ENCODE data around the gene BACH2. TPM values are rescaled to one million over a fixed set of nuclear protein-coding genes. Genes with fewer than 3 reads are reported as not detected.

BACH2 gene
- total and polyA plus RNA-seq, 2 of the 8 experiments (the other 6 are each of a cell fraction or from before 2014, with no cell fraction given), result 1.9 to 5.9 TPM

- no peak overlapping the region for H4K8ac ChIP-seq (ENCODE audit: extremely low read depth, insufficient read depth, low read length)
- no peaks in the 10 kb centered on the region for H3K36me3 ChIP-seq (ENCODE audit: control insufficient read depth in 2 of 4, insufficient read depth in 4 of 4, low read length in 3 of 4)
- H3K4ac ChIP-seq (replicated peaks; ENCODE audit: insufficient read length, low read depth, low read length), result no peak overlapping the region
- no peak overlapping the region for H2BK12ac ChIP-seq (ENCODE audit: low read depth, low read length)
- no peak for DNase-seq (ENCODE audit: low read depth in 1 of 2, low spot score in 2 of 2)
- no peak overlapping the region for H3K9ac ChIP-seq (replicated peaks in 1 of 4; ENCODE audit: extremely low read depth in 1 of 4, low read depth in 3 of 4, low read length in 3 of 4)
- ChIA-PET CTCF (ENCODE audit: partially characterized antibody) (interaction anchor here (0.6 to 2.4 kb wide), 3 partner anchors 53 to 247 kb away, joined by 3 to 5 read pairs (median 4); no protein-coding TSS in a partner anchor), POLR2A (ENCODE audit: partially characterized antibody) (no interaction called here)
- no peaks in the 10 kb centered on the region for H3K23me2 ChIP-seq (ENCODE audit: low read depth, low read length)
- no peak for FAIRE-seq
- H3K79me2 ChIP-seq (ENCODE audit: control insufficient read depth in 1 of 2, insufficient read depth in 2 of 2, low read length in 2 of 2), result no peaks in the 10 kb centered on the region
- H2AFZ ChIP-seq (ENCODE audit: low read length), result no peak overlapping the region
- peaks cover 9 to 35% (median 24%) of the 10 kb centered on the region in 4 experiments for H3K4me1 ChIP-seq (replicated peaks in 1 of 4; ENCODE audit: control insufficient read depth in 3 of 4, insufficient read depth in 4 of 4, low read length in 3 of 4)
- no peak overlapping the region for H2BK120ac ChIP-seq (replicated peaks; ENCODE audit: low read depth, low read length)
- no peak overlapping the region for H3K14ac ChIP-seq (ENCODE audit: insufficient read length)
- H4K5ac ChIP-seq (ENCODE audit: insufficient read length, low read depth, low read length), result no peak overlapping the region
- no peaks in the 10 kb centered on the region for H4K20me1 ChIP-seq (replicated peaks in 1 of 2; ENCODE audit: control insufficient read depth in 1 of 2, insufficient read depth in 2 of 2, low read length in 2 of 2)
- H3K18ac ChIP-seq (ENCODE audit: extremely low read depth, low read length), result no peak overlapping the region
- H3K9me3 ChIP-seq (ENCODE audit: insufficient read depth in 2 of 2, low read depth in 1 of 2, low read length in 1 of 2), result no peaks in the 10 kb centered on the region
- H3K4me2 ChIP-seq (ENCODE audit: insufficient read depth in 1 of 2, low read depth in 2 of 2, low read length in 2 of 2), result no peak overlapping the region
- no peak overlapping the region for H2BK15ac ChIP-seq (ENCODE audit: low read length)
- H3K79me1 ChIP-seq (ENCODE audit: low read depth, low read length), result no peaks in the 10 kb centered on the region
- no peak overlapping the region for H3K27ac ChIP-seq (ENCODE audit: low read depth, low read length)
- WGBS, 2 experiments (ENCODE audit: extremely low coverage in 1 of 2, insufficient coverage in 1 of 2, insufficient read length in 1 of 2, insufficient replicate concordance in 2 of 2, low coverage in 1 of 2, low lambda C conversion rate in 2 of 2, missing lambda C conversion rate in 1 of 2), result 88% methylated on average over 1 of the region's 1 CpG; no CpG with 5 or more reads in 1 of the 2 experiments
- H4K91ac ChIP-seq (replicated peaks; ENCODE audit: insufficient read length, low read length), result no peak overlapping the region
- H2BK5ac ChIP-seq (ENCODE audit: low read depth, low read length), result no peak overlapping the region
- H3K27me3 ChIP-seq (replicated peaks in 1 of 4; ENCODE audit: control insufficient read depth in 3 of 4, extremely low read depth in 1 of 4, insufficient read depth in 3 of 4, low read length in 3 of 4), result no peaks in the 10 kb centered on the region
- H3K23ac ChIP-seq (ENCODE audit: insufficient read length), result no peak overlapping the region
- H3K56ac ChIP-seq (replicated peaks; ENCODE audit: insufficient read length, low read depth, low read length), result no peak overlapping the region
- no peak overlapping the region for H2AK5ac ChIP-seq (ENCODE audit: low read depth, low read length)
- TF ChIP-seq EP300 (IDR thresholded peaks at IDR 0.05; ENCODE audit: borderline replicate concordance in 1 of 2, low read depth in 2 of 2, low read length in 2 of 2) (no peak), TAF1 (IDR thresholded peaks at IDR 0.05; ENCODE audit: low read depth, low read length) (no peak), SUZ12 (IDR thresholded peaks at IDR 0.05; ENCODE audit: low read length) (no peak), PHF8 (conservative IDR thresholded peaks at IDR 0.05; ENCODE audit: low read depth, low read length) (no peak), YY1 (IDR thresholded peaks at IDR 0.05; ENCODE audit: low read depth, low read length) (no peak), TCF12 (IDR thresholded peaks at IDR 0.05; ENCODE audit: low read depth, low read length) (no peak)
- H3K4me3 ChIP-seq (ENCODE audit: extremely low read depth in 1 of 4, insufficient read depth in 2 of 4, low read depth in 3 of 4, low read length in 4 of 4), result no peak overlapping the region
- H2BK20ac ChIP-seq (ENCODE audit: low read length), result no peak overlapping the region
These were observed 76.4 kb downstream of the BACH2 start for GRCh38 chr6:90220273-90220672.
